Measurements from ENCODE around the gene AVEN.

- TF ChIP-seq EZH2phosphoT487 (IDR thresholded peaks at IDR 0.05; ENCODE audit: borderline replicate concordance, low read depth, low read length) (no peak), CTCF (conservative IDR thresholded peaks at IDR 0.05; ENCODE audit: low read length) (no peak)
These were observed 26.3 kb upstream of the AVEN start for GRCh38 chr15:34065261-34065660.
